Gastroesophageal sphincter (tissue), 4 donors: Measurements from ENCODE around the gene PHACTR1. TPM values are rescaled to one million over a fixed set of nuclear protein-coding genes. Genes with fewer than 3 reads are reported as not detected.

Source experiments
- ATAC-seq: fragments of 150-250 bp; one replicate; pipeline ENCODE4 v1.9.1; 2016; ENCODE audit warnings: mild to moderate bottlenecking, moderate library complexity
- H3K27ac ChIP-seq, 4 donors: fragments of 200-600 bp; sonication (generic) in 3 of 4; 1 replicate in 3 of 4; 2 replicates in 1 of 4; pipeline ENCODE4 v1.5.1; 2016 to 2019
- H3K27me3 ChIP-seq: fragments of 200-600 bp; sonication (generic); one replicate; pipeline ENCODE4 v1.5.1; 2019
- H3K36me3 ChIP-seq, 2 donors: fragments of 200-600 bp; sonication (generic); one replicate each; pipeline ENCODE4 v1.5.1; 2019; ENCODE audit warnings: control low read depth in 1 of 2
- H3K4me1 ChIP-seq, 3 donors: fragments of 200-600 bp; sonication (generic); 1 replicate in 2 of 3; 2 replicates in 1 of 3; pipeline ENCODE4 v1.5.1; 2016 to 2019; ENCODE audit warnings: control low read depth in 2 of 3
- H3K4me3 ChIP-seq, 2 donors: fragments of 200-600 bp; sonication (generic); one replicate each; pipeline ENCODE4 v1.5.1; 2019; ENCODE audit warnings: mild to moderate bottlenecking in 1 of 2, moderate library complexity in 1 of 2
- H3K9me3 ChIP-seq, 3 donors: fragments of 200-600 bp; sonication (generic); one replicate each; pipeline ENCODE4 v1.5.1; 2017 to 2019; ENCODE audit warnings: control low read depth in 2 of 3
- EP300 ChIP-seq: sonication (generic); formaldehyde crosslinking; IDR thresholded peaks from one replicate; pipeline ENCODE4 v1.6.1; 2017; ENCODE audit warnings: antibody characterized with exemption, mild to moderate bottlenecking
- POLR2A ChIP-seq, 2 donors: fragments of 450-650 bp; IDR thresholded peaks; one replicate each; pipeline ENCODE4 v1.6.1; 2017; ENCODE audit warnings: antibody characterized with exemption in 2 of 2, mild to moderate bottlenecking in 2 of 2, moderate library complexity in 1 of 2
- POLR2AphosphoS5 ChIP-seq: sonication (generic); formaldehyde crosslinking; IDR thresholded peaks from one replicate; pipeline ENCODE4 v1.6.1; 2017; ENCODE audit warnings: antibody characterized with exemption
- WGBS, 2 donors: methylation state at CpG; one replicate each; pipeline ENCODE4 v1.1.5; 2018; ENCODE audit warnings: low coverage in 1 of 2; 5-methylcytosine and 5-hydroxymethylcytosine counted together
- total RNA-seq, 4 donors: library from RNA; depleted of rRNA; stranded (reverse); fragments of >200 nt; gene quantifications; one replicate each; pipeline ENCODE4 v1.1.0, GENCODE V29; 2016
- TF ChIP-seq, protein P1 (sequence below), 4 experiments: fragments of 200-600 bp in 2 of 4; fragments of 450-650 bp in 2 of 4; sonication (generic) in 1 of 4; IDR thresholded peaks; one replicate each; pipeline ENCODE4 v1.5.1; 2017 to 2019; ENCODE audit warnings: antibody characterized with exemption in 4 of 4, mild to moderate bottlenecking in 2 of 4, moderate library complexity in 2 of 4

The PHACTR1 gene
- total RNA-seq, 4 donors from 2014 or later, result 0.20 to 27.3 (median 2.2) TPM

GRCh38 chr6:13186861-13187260, 470.3 kb downstream of the PHACTR1 start:
- no peak for ATAC-seq
- WGBS, 2 donors, result 100% methylated on average over 1 to 9 of the region's 10 CpGs
- Histone ChIP-seq H3K4me3 (no peak overlapping the region), H3K27ac (no peak overlapping the region), H3K36me3 (no peaks in the 10 kb centered on the region), H3K4me1 (no peaks in the 10 kb centered on the region), H3K27me3 (no peaks in the 10 kb centered on the region), H3K9me3 (no peaks in the 10 kb centered on the region)
- TF ChIP-seq POLR2AphosphoS5 (no peak), EP300 (no peak), POLR2A (IDR thresholded peaks at IDR 0.05) (no peak)
- TF ChIP-seq, protein P1, sequence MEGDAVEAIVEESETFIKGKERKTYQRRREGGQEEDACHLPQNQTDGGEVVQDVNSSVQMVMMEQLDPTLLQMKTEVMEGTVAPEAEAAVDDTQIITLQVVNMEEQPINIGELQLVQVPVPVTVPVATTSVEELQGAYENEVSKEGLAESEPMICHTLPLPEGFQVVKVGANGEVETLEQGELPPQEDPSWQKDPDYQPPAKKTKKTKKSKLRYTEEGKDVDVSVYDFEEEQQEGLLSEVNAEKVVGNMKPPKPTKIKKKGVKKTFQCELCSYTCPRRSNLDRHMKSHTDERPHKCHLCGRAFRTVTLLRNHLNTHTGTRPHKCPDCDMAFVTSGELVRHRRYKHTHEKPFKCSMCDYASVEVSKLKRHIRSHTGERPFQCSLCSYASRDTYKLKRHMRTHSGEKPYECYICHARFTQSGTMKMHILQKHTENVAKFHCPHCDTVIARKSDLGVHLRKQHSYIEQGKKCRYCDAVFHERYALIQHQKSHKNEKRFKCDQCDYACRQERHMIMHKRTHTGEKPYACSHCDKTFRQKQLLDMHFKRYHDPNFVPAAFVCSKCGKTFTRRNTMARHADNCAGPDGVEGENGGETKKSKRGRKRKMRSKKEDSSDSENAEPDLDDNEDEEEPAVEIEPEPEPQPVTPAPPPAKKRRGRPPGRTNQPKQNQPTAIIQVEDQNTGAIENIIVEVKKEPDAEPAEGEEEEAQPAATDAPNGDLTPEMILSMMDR (IDR thresholded peaks at IDR 0.05), result no peak

- WGBS, 2 donors, result 93 to 95% methylated on average over 2 to 3 of the region's 3 CpGs
- Histone ChIP-seq H3K9me3 (no peaks in the 10 kb centered on the region), H3K27me3 (no peaks in the 10 kb centered on the region), H3K27ac (no peak overlapping the region), H3K4me1 (no peaks in the 10 kb centered on the region), H3K36me3 (no peaks in the 10 kb centered on the region), H3K4me3 (no peak overlapping the region)
- no peak for ATAC-seq
- no peak for TF ChIP-seq POLR2A (IDR thresholded peaks at IDR 0.05)
- TF ChIP-seq, protein P1 (IDR thresholded peaks at IDR 0.05), result no peak
- TF ChIP-seq EP300, result no peak
These were observed 471.1 kb downstream of the PHACTR1 start for GRCh38 chr6:13187692-13188091.

DNA sequence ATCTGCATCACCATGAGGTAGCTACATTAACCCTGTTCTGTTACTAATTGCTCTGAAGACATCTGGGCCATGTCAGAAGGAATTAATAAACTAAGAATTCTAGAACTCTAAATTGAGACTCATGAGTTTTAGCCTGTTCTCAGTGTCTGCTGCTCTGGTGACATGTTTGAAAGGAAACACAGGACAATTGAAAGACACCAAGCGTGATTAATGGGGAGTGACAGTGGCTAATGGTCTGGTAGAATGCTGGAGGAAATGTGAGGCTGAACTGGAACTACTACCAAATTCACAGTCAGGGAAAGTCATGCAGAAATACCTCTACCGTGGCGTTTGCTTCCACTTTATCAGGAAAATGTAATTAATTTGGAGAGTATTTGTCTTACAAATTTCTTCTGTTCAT, 471.7 kb downstream of the PHACTR1 start:
- TF ChIP-seq POLR2A (IDR thresholded peaks at IDR 0.05) (no peak), POLR2AphosphoS5 (no peak), EP300 (no peak)
- TF ChIP-seq, protein P1 (IDR thresholded peaks at IDR 0.05), result no peak
- no peak overlapping the region for H3K27ac ChIP-seq
- WGBS, 2 donors, result 63 to 81% methylated on average over 3 of the region's 3 CpGs
- H3K4me1 ChIP-seq, result no peaks in the 10 kb centered on the region
- no peaks in the 10 kb centered on the region for H3K9me3 ChIP-seq
- ATAC-seq, result no peak
- no peak overlapping the region for H3K4me3 ChIP-seq
- no peaks in the 10 kb centered on the region for H3K27me3 ChIP-seq
- no peaks in the 10 kb centered on the region for H3K36me3 ChIP-seq

- Histone ChIP-seq H3K4me1 (no peaks in the 10 kb centered on the region), H3K27me3 (no peaks in the 10 kb centered on the region), H3K4me3 (no peak overlapping the region), H3K36me3 (no peaks in the 10 kb centered on the region), H3K9me3 (no peaks in the 10 kb centered on the region), H3K27ac (no peak overlapping the region)
- ATAC-seq, result no peak
- WGBS, 2 donors, result 92 to 95% methylated on average over 4 to 6 of the region's 6 CpGs
- TF ChIP-seq POLR2AphosphoS5, result no peak
- TF ChIP-seq EP300, result no peak
- no peak for TF ChIP-seq POLR2A (IDR thresholded peaks at IDR 0.05)
- TF ChIP-seq, protein P1 (IDR thresholded peaks at IDR 0.05), result no peak
These were observed 473.1 kb downstream of the PHACTR1 start for GRCh38 chr6:13189710-13190109.

GRCh38 chr6:13190376-13190775, 473.8 kb downstream of the PHACTR1 start:
- no peaks in the 10 kb centered on the region for H3K9me3 ChIP-seq
- ATAC-seq, result no peak
- H3K27ac ChIP-seq, result no peak overlapping the region
- H3K4me1 ChIP-seq, result no peaks in the 10 kb centered on the region
- H3K4me3 ChIP-seq, result no peak overlapping the region
- no peaks in the 10 kb centered on the region for H3K36me3 ChIP-seq
- TF ChIP-seq POLR2A (IDR thresholded peaks at IDR 0.05) (no peak), POLR2AphosphoS5 (no peak), EP300 (no peak)
- TF ChIP-seq, protein P1 (IDR thresholded peaks at IDR 0.05), result no peak
- WGBS, 2 donors, result 80 to 89% methylated on average over 1 of the region's 1 CpG
- no peaks in the 10 kb centered on the region for H3K27me3 ChIP-seq
